H54 (cell line): ENCODE measurements around the gene GAMT.

Experiments
- DNase-seq: peaks from one replicate; pipeline ENCODE4 v3.0.0; 2011; ENCODE audit warnings: low spot score, mixed read lengths; ENCODE audit not compliant: insufficient read length
- FAIRE-seq: peaks from 3 replicates; lab custom pipeline; 2011; peaks lifted over from hg19 to GRCh38; lab: Jason Lieb, UNC
- POLR2A ChIP-seq: IDR thresholded peaks from 2 replicates; pipeline ENCODE4 v1.6.1; 2011; ENCODE audit warnings: low read depth, mild to moderate bottlenecking, low read length

GAMT gene

DNA sequence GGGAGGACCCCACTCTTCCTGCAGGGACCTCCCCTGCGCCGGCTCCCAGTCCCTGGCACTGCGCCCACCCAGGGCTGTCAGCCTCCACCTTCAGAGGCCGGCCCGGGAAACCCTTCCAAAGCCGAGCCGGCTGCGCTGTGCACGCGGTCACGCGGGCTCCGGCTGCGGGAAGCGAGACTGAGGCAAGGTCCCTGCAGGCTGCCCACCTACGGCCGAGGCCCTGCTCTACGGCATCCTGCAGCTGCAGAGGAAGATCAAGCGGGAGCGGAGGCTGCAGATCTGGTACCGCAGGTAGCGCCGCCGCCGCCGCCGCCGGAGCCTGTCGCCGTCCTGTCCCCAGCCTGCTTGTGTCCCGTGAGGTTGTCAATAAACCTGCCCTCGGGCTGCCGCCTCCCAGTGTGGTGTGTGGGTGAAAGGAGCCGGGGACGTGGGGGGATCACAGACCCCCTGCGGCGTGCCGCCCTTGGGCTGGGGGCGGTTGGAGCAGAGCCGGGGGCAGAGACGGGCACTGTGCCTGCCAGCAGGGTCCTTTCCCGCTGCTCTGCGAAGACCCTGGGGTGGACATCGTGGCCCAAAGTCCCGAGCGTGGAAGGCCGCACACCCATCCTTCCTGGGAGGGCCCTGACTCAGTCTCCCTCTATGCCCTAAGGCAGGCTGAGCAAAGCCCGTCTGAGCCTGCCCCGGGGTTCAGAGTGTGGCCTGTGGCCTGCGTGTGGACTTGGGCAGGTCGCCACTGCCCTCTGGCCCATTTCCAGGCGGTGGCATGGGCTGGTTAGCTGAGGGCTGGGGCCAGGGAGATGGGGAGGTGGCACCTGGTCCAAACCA lies 5.9 kb downstream of the GAMT start:
- peak; percentile 15; the same call in 1 of the 2 replicates for TF ChIP-seq POLR2A
- FAIRE-seq = no peak
- no peak for DNase-seq

DNA sequence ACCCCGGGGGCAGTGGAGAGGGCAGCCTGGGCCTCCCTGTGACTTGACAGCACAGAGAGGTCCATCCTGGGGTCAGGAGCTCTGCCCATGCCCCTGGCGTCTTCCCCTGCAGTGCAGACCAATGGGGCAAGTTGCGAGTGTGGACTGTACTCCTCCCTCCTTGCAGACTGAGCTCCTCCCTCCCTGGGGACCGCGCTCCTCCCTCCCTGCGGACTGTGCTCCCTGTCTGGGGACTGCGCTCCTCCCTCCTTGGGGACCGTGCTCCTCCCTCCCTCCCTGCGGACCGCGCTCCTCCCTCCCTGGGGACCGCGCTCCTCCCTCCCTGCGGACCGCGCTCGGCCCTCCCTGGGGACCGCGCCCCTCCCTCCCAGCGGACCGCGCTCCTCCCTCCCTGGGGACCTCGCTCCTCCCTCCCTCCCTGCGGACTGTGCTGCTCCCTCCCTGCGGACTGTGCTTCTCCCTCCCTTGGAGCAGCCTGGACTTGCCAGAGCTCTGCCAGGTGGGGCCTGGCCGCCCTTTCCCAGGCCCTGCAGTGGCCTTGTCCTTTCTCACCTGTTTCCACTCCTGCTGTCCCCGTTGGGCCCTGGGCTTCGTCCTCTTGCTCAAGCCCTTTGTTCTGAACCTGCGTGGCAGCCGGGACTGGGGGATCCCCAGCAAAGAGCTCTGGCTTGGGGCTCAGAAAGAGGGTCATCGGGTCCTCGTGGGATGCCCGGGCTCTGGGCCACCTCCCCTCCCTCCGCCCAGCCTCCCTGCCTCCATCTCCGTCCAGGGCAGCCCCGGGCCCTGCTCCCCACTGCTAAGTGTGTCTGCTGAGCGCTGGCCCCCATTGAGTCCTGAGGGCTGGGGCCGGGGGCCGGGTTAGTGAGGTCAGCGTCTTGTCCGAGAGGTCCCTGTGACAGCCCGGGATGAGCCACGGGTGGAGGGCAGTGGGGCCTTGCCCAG lies 6.8 kb downstream of the GAMT start:
- FAIRE-seq (no peak), DNase-seq (no peak)
- no peak for TF ChIP-seq POLR2A

DNA sequence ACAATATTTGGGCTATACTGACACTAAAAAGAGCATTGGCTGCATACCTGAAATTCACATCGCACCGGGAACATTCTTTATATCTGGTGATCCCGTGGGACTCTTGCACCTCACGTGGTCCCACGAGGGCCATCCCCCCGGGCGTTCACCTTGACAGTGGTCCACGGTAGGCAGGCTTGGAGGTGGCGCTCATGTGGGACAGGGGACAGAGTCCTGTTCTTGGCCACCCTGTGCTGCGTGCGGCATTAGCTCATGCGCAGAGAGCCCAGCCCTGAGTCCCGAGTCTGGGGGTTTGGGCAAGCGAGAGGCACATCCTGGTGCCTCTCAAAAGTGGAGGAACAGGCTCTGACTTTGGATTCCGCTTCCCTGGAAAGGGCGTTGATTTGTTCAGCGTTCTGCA lies 7.5 kb downstream of the GAMT start:
- DNase-seq (no peak), FAIRE-seq (no peak)
- no peak for TF ChIP-seq POLR2A

DNA sequence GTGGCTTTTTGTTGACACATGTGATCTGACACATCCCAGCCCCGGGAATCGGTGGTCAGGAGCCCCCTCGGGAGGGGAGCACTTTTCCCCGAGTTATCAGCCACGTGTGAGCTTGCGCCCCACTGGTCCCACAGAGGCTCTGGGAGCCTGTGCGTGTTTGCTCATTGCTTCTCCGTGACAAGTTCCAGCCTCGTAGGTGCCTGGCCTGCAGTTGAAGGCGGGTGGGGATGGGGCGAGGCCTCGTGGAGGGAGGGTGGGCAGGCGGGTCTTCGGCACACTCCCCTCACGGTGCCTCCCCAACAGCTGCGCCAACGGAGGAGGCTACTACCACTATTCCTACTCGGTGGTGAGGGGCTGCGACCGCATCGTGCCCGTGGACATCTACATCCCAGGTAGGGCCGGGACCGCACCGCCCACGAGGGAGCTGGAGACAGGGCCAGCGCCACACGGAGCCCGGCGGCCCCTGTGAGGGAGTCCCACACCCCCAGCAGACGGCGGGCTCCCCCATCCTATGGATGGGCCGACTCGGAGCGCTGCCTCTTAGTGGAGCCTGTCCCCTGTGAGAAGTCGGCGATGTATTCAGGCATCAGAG lies 8.3 kb downstream of the GAMT start:
- DNase-seq (no peak), FAIRE-seq (no peak)
- TF ChIP-seq POLR2A = no peak

DNA sequence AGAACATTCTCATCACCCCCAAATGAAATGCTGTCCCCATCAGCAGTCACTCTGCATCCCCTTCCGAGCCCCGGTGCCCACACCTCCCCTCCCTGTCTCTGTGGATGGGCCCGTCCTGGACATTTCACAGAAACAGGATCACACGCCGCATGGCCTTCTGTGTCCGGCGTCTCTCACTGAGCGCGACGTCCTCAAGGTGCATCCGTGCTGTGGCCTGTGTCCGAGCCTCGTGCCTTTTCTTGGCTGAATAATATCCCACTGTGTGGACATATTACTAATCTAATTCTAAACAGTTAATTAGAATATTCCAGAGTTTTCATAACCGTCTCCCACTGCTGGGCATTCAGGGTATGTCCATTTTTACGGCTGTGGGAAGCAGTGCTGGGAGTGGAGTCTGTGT lies 8.9 kb downstream of the GAMT start:
- TF ChIP-seq POLR2A = no peak
- DNase-seq (no peak), FAIRE-seq (no peak)

DNA sequence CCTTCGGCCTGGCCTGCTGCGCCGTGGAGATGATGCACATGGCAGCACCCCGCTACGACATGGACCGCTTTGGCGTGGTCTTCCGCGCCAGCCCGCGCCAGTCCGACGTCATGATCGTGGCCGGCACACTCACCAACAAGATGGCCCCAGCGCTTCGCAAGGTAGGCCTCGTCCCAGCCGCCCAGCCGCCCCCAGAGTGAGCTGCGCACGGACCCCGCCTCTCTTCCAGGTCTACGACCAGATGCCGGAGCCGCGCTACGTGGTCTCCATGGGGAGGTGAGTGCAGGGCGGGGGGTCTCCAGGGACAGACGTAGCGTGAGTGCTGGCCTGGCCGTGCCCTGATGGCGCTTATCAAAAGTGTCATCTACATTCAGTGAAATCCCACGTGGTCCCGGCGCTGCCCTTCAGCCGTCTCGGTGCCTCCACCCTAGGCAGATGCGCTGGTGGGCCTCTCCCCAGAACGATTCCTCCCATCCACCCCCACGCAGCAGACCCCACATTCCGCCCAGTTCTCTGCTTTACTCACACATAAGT lies 10.4 kb downstream of the GAMT start:
- FAIRE-seq (no peak), DNase-seq (no peak)
- TF ChIP-seq POLR2A = no peak

DNA sequence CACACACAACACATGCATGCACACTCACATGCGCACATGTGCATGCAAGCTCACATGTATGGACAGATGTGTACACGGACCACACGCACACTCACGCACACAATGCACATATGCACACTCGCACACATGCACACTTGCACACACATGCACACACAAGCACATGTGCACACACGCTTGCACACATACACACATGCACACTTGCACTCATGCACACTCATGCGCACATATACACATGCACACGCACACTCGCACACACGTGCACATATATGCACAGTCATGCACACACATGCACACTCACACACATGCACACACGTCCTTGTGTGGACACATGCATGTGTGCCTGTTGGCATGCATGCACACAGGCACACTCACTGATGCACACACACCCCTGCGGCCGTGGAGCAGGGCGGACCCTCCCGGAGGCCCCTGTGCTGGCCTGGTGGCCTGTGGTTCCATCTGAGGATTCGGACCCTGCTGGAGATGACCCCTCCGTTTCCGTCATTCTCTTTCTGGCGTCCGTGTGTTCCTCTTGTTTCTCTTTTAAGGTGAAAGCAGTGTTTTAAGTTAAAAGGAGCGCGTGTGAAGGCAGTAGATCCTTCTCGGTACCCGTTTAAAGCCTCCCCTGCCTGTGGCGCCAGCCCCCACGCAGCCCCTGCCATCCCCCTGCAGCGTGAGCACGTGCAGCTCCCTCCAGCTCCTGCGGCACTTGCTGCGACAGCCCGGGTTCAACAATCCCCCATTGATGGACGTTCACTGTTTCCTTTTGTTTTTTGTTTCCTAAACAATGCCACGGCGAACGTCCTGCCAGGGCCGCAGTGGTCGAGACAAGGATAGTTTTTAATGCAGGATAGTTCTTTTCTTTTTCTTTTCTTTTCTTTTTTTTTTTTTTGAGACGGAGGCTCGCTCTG lies 12.1 kb downstream of the GAMT start:
- FAIRE-seq = no peak
- no peak for TF ChIP-seq POLR2A
- DNase-seq = no peak

DNA sequence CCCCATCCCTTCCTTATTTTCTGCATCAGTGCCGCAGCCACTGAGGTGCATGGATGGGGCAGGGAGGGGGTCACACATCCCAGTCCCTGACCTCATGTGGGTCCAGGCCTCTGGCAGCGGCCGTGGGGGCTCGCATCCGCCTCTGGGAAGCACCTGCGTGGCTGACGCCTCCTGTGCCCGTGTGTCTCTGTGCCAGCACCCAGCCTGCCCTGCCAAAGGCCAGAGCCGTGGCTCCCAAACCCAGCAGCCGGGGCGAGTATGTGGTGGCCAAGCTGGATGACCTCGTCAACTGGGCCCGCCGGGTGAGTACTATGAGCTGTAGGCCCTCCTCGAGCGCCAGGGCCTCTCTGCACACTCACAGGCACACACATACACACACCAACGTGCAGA lies 12.7 kb downstream of the GAMT start:
- no peak for FAIRE-seq
- no peak for TF ChIP-seq POLR2A

DNA sequence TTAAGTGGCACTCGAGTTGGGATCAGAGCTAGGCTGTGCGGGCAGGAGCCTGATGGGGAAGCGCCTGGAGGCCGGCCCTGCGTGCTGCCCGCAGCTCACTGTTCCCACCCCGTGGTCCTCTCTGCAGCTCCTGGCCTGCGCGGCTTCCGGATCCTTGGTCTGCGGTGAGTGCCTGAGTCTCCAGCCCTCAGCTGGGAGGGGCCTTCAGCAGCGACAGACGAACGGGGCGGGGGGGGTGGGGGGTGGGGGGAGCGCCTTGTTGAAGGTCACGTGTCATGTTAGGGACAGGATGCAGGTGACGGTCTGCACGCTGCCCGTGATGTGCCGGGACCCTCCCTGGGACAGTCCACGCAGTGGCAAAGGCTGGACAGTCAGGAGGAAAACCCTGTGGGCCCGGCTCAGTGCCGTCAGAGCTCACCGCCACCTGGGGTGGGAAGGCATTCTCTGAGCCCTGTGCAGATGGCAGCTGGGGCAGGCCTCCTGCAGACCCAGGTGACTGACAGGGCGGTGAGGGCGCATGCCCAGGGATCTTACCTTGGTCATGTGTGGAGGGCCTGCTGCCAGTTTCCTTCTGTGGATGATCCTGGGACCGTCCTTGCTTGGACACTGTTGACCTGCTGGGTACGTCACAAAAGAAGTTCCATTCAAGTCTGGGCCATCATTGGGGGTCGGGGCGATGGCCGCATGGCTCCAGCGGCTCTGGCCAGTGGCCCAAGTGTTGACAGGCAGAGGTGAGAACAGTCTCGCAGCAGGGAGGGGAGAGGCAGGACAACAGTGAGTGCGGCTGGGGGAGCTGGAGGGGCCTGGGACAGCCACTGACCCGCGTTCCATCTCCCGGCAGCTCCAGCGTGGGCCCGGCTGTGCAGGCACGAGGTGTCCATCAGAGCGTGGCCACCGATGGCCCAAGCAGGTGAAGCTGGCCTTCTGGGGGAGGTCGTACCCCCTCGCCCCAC lies 13.4 kb downstream of the GAMT start:
- DNase-seq (no peak), FAIRE-seq (no peak)
- TF ChIP-seq POLR2A = no peak

More for the DNA sequence above, 12.7 kb downstream of the GAMT start:
- DNase-seq = no peak

DNA sequence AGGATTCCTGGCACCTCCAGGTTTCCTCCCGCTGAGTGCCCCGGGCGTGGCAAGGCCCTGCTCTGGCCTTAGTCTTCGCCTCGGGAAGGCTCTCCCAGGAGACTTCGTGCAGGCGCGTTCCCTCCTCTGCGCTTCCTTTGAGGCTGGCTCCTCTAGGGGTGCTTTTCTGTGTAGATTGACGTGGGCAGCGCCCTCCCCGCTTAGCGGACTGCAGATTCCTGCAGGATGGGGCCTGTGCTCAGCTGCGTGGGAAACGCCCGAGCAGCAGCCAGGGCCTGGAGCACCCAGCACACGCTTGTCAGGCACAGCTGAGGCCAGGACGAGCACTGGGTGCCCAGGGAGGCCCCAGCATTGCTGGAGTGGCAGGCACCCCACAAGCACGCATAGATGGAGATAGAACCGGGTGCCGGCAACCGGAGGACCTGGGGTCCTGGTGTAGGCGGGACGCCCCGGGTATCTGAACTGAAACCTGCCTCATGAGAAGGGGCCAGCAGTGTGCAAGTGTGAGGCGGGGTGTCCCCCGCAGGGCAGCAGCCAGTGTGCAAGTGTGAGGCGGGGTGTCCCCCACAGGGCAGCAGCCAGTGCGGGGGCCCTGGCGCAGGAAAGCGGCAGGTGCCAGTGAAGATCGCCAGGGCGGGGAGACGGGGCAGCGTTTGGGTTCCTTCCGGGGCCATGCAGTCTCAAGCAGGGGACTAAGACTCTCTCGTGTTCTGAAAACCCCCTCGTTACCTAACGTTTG lies 14.2 kb downstream of the GAMT start:
- no peak for FAIRE-seq
- no peak for TF ChIP-seq POLR2A
- no peak for DNase-seq

DNA sequence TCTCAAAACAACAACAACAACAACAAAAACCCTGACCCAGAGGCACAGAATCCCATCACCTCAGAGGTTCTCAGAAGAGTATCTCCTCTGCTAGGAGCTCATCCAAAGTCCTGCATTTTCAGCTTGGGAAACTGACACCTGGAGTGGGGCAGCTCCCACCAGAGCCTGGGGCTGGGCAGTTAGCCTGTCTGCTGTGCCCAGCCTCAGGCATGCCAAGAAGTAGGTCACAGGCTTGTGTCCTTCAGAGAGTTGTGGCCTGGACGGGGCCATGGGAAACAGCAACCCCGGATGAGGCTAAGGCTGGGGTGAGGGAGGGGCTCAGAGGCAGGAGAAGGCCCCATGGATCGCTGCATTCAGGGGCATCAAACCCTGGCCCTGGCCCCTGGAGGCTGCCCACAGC lies 15.5 kb downstream of the GAMT start:
- FAIRE-seq (no peak), DNase-seq (no peak)
- no peak for TF ChIP-seq POLR2A
